ENCODE measurements around the gene KNDC1. TPM values are rescaled to one million over a fixed set of nuclear protein-coding genes. Genes with fewer than 3 reads are reported as not detected.

The KNDC1 gene
- total and polyA plus RNA-seq, 10 of the 15 experiments (the other 5 are each of a cell fraction or from before 2014, with no cell fraction given), result 0.03 to 0.11 (median 0.05) TPM; not detected in 7

DNA sequence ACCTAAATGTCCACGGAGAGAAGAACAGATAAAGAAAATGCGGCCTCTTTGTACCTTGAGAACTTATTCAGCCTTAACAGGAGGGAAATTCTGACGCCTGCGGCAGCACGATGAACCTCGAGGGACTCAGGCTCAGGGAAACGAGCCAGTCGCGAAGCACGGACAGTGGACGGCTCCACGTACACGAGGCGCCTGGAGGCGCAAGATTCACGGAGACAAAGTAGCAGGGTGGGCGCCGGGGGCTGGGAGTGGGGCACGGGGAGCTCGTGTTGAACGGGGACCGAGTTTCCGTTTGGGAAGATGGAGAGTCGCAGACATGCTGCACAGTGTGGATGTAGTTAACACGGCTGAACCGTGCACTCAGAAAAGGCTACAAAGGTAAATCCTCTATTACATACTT lies 56.8 kb downstream of the KNDC1 start:
- ChIA-PET RAD21 (ENCODE audit: unreplicated experiment) (no interaction called here), CTCF (no interaction called here)
- H4K20me1 ChIP-seq (ENCODE audit: control insufficient read depth, insufficient read depth), result no peaks in the 10 kb centered on the region

More for the DNA sequence above, 56.8 kb downstream of the KNDC1 start:
- ChIA-PET POLR2A (no interaction called here), SMC1A (ENCODE audit: uncharacterized antibody, unreplicated experiment) (no interaction called here)
- intact Hi-C loops (cut with micrococcal nuclease; ENCODE audit: unreplicated experiment), result no loop called here
- H3K79me2 ChIP-seq (ENCODE audit: control insufficient read depth, insufficient read depth, low read length), result no peaks in the 10 kb centered on the region
- no peak for TF ChIP-seq LARP7 (IDR thresholded peaks at IDR 0.05)
- TF ChIP-seq RAD21 (IDR thresholded peaks at IDR 0.05; ENCODE audit: insufficient read depth, low read depth, low read length), result no peak
- TF ChIP-seq, protein P1, sequence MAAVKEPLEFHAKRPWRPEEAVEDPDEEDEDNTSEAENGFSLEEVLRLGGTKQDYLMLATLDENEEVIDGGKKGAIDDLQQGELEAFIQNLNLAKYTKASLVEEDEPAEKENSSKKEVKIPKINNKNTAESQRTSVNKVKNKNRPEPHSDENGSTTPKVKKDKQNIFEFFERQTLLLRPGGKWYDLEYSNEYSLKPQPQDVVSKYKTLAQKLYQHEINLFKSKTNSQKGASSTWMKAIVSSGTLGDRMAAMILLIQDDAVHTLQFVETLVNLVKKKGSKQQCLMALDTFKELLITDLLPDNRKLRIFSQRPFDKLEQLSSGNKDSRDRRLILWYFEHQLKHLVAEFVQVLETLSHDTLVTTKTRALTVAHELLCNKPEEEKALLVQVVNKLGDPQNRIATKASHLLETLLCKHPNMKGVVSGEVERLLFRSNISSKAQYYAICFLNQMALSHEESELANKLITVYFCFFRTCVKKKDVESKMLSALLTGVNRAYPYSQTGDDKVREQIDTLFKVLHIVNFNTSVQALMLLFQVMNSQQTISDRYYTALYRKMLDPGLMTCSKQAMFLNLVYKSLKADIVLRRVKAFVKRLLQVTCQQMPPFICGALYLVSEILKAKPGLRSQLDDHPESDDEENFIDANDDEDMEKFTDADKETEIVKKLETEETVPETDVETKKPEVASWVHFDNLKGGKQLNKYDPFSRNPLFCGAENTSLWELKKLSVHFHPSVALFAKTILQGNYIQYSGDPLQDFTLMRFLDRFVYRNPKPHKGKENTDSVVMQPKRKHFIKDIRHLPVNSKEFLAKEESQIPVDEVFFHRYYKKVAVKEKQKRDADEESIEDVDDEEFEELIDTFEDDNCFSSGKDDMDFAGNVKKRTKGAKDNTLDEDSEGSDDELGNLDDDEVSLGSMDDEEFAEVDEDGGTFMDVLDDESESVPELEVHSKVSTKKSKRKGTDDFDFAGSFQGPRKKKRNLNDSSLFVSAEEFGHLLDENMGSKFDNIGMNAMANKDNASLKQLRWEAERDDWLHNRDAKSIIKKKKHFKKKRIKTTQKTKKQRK (IDR thresholded peaks at IDR 0.05; ENCODE audit: low read depth, low read length), result no peak
- no peak for TF ChIP-seq SREBF2 (IDR thresholded peaks at IDR 0.05; ENCODE audit: low read length)
- TF ChIP-seq, protein P2, sequence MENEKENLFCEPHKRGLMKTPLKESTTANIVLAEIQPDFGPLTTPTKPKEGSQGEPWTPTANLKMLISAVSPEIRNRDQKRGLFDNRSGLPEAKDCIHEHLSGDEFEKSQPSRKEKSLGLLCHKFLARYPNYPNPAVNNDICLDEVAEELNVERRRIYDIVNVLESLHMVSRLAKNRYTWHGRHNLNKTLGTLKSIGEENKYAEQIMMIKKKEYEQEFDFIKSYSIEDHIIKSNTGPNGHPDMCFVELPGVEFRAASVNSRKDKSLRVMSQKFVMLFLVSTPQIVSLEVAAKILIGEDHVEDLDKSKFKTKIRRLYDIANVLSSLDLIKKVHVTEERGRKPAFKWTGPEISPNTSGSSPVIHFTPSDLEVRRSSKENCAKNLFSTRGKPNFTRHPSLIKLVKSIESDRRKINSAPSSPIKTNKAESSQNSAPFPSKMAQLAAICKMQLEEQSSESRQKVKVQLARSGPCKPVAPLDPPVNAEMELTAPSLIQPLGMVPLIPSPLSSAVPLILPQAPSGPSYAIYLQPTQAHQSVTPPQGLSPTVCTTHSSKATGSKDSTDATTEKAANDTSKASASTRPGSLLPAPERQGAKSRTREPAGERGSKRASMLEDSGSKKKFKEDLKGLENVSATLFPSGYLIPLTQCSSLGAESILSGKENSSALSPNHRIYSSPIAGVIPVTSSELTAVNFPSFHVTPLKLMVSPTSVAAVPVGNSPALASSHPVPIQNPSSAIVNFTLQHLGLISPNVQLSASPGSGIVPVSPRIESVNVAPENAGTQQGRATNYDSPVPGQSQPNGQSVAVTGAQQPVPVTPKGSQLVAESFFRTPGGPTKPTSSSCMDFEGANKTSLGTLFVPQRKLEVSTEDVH (IDR thresholded peaks at IDR 0.05; ENCODE audit: low read depth, partially characterized antibody), result no peak
- TF ChIP-seq, protein P3, sequence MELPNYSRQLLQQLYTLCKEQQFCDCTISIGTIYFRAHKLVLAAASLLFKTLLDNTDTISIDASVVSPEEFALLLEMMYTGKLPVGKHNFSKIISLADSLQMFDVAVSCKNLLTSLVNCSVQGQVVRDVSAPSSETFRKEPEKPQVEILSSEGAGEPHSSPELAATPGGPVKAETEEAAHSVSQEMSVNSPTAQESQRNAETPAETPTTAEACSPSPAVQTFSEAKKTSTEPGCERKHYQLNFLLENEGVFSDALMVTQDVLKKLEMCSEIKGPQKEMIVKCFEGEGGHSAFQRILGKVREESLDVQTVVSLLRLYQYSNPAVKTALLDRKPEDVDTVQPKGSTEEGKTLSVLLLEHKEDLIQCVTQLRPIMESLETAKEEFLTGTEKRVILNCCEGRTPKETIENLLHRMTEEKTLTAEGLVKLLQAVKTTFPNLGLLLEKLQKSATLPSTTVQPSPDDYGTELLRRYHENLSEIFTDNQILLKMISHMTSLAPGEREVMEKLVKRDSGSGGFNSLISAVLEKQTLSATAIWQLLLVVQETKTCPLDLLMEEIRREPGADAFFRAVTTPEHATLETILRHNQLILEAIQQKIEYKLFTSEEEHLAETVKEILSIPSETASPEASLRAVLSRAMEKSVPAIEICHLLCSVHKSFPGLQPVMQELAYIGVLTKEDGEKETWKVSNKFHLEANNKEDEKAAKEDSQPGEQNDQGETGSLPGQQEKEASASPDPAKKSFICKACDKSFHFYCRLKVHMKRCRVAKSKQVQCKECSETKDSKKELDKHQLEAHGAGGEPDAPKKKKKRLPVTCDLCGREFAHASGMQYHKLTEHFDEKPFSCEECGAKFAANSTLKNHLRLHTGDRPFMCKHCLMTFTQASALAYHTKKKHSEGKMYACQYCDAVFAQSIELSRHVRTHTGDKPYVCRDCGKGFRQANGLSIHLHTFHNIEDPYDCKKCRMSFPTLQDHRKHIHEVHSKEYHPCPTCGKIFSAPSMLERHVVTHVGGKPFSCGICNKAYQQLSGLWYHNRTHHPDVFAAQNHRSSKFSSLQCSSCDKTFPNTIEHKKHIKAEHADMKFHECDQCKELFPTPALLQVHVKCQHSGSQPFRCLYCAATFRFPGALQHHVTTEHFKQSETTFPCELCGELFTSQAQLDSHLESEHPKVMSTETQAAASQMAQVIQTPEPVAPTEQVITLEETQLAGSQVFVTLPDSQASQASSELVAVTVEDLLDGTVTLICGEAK (IDR thresholded peaks at IDR 0.05; ENCODE audit: borderline replicate concordance), result no peak
- TF ChIP-seq HDAC2 (IDR thresholded peaks at IDR 0.05), result no peak
- TF ChIP-seq, protein P4, sequence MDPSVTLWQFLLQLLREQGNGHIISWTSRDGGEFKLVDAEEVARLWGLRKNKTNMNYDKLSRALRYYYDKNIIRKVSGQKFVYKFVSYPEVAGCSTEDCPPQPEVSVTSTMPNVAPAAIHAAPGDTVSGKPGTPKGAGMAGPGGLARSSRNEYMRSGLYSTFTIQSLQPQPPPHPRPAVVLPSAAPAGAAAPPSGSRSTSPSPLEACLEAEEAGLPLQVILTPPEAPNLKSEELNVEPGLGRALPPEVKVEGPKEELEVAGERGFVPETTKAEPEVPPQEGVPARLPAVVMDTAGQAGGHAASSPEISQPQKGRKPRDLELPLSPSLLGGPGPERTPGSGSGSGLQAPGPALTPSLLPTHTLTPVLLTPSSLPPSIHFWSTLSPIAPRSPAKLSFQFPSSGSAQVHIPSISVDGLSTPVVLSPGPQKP (IDR thresholded peaks at IDR 0.05; ENCODE audit: low read depth, low read length), result no peak
- TF ChIP-seq POLR2A (IDR thresholded peaks at IDR 0.05; ENCODE audit: low read depth, low read length), result no peak
- no peak for TF ChIP-seq JUNB (IDR thresholded peaks at IDR 0.05)
- TF ChIP-seq RUNX3 (IDR thresholded peaks at IDR 0.05; ENCODE audit: low read length), result no peak
- no peaks in the 10 kb centered on the region for H3K4me1 ChIP-seq (ENCODE audit: control insufficient read depth, insufficient read depth, low read length)
- in situ Hi-C loops (cut with MboI), result no loop called here
- no peaks in the 10 kb centered on the region for H3K9me3 ChIP-seq (replicated peaks; ENCODE audit: control insufficient read depth, insufficient read depth, low read length)
- no peak overlapping the region for H3K27ac ChIP-seq (ENCODE audit: control insufficient read depth, insufficient read depth)
- no peaks in the 10 kb centered on the region for H3K36me3 ChIP-seq (ENCODE audit: control insufficient read depth in 2 of 2, insufficient read depth in 2 of 2, low read length in 1 of 2)
- 64% methylated on average over 26 of the region's 26 CpGs for WGBS (ENCODE audit: insufficient coverage, insufficient replicate concordance, low lambda C conversion rate, missing lambda C conversion rate)
- H3K27me3 ChIP-seq (replicated peaks in 1 of 2; ENCODE audit: control insufficient read depth in 2 of 2, insufficient read depth in 2 of 2, low read length in 1 of 2), result no peaks in the 10 kb centered on the region
- FAIRE-seq (no peak), DNase-seq (ENCODE audit: low read depth, low spot score) (no peak), ATAC-seq (no peak)
- no peak overlapping the region for H2AFZ ChIP-seq (ENCODE audit: control insufficient read depth, low read depth, low read length)
- no peak overlapping the region for H3K4me3 ChIP-seq
- no peak overlapping the region for H3K9ac ChIP-seq (ENCODE audit: control insufficient read depth, insufficient read depth, low read length)
- no TSS peak for BruUV-seq (replicated peaks)
- H3K4me2 ChIP-seq (ENCODE audit: control insufficient read depth, insufficient read depth), result no peak overlapping the region
